GM12878 (cell line): ENCODE results near the gene EFNB2. TPM values are rescaled to one million over a fixed set of nuclear protein-coding genes. Genes with fewer than 3 reads are reported as not detected.

Experiments used
- ATAC-seq: fragments of 200-7000 bp; cut with Tn5 transposase; 3 replicates; pipeline ENCODE4 v1.9.1; 2020; ENCODE audit warnings: mild to moderate bottlenecking, moderate library complexity
- BruUV-seq: library from RNA; stranded (reverse); fragments of 400-500 nt; replicated peaks from 2 replicates; lab custom pipeline; 2021; lab: Mats Ljungman, UMichigan
- CTCF ChIA-PET: fragments of 300-600 bp; sonication (Branson Sonifier 250); formaldehyde crosslinking; extraction: SDS; loops from one replicate; lab custom pipeline; 2021; ENCODE audit warnings: inconsistent platforms; lab: Yijun Ruan, JAX
- POLR2A ChIA-PET: fragments of 350-600 bp; formaldehyde crosslinking; extraction: SDS; loops from one replicate; lab custom pipeline; 2021; ENCODE audit warnings: inconsistent platforms; lab: Charles Lee
- RAD21 ChIA-PET: fragments of 300-600 bp; sonication (Branson Sonifier 250); formaldehyde crosslinking; loops from one replicate; lab custom pipeline; 2023; ENCODE audit warnings: antibody characterized with exemption; ENCODE audit not compliant: unreplicated experiment; lab: Charles Lee
- SMC1A ChIA-PET: fragments of 300-600 bp; sonication (Branson Sonifier 250); formaldehyde crosslinking; loops from one replicate; lab custom pipeline; 2023; ENCODE audit not compliant: unreplicated experiment, uncharacterized antibody; lab: Charles Lee
- DNase-seq: peaks from one replicate; pipeline ENCODE4 v3.0.0-alpha.2; 2011; ENCODE audit warnings: low read depth, low spot score
- FAIRE-seq: peaks from 3 replicates; lab custom pipeline; 2011; peaks lifted over from hg19 to GRCh38; lab: Jason Lieb, UNC
- H2AFZ ChIP-seq: 2 replicates; pipeline ENCODE4 v1.6.0; 2011; ENCODE audit warnings: low read depth, low read length, control low read depth; ENCODE audit not compliant: control insufficient read depth
- H3K27ac ChIP-seq: 2 replicates; pipeline ENCODE4 v1.5.1; 2011; ENCODE audit warnings: control low read depth; ENCODE audit not compliant: control insufficient read depth, insufficient read depth
- H3K27me3 ChIP-seq, 2 experiments: replicated peaks in 1 of 2; 2 replicates each; pipeline versions ENCODE4 v1.6.0 to v1.6.1; 2011; ENCODE audit warnings: low read length in 1 of 2; ENCODE audit not compliant: control insufficient read depth in 2 of 2, insufficient read depth in 2 of 2
- H3K36me3 ChIP-seq, 2 experiments: 2 replicates each; pipeline ENCODE4 v1.5.1; 2011; ENCODE audit warnings: low read length in 1 of 2; ENCODE audit not compliant: control insufficient read depth in 2 of 2, insufficient read depth in 2 of 2
- H3K4me1 ChIP-seq: 2 replicates; pipeline ENCODE4 v1.6.1; 2011; ENCODE audit warnings: mild to moderate bottlenecking, low read length, moderate library complexity, mixed read lengths; ENCODE audit not compliant: control insufficient read depth, insufficient read depth
- H3K4me2 ChIP-seq: 2 replicates; pipeline ENCODE4 v1.6.0; 2011; ENCODE audit warnings: control low read depth; ENCODE audit not compliant: control insufficient read depth, insufficient read depth
- H3K4me3 ChIP-seq: fragments of 200-600 bp; sonication (generic); 2 replicates; pipeline ENCODE4 v1.5.1; 2016
- H3K79me2 ChIP-seq: 2 replicates; pipeline ENCODE4 v1.6.0; 2011; ENCODE audit warnings: low read length; ENCODE audit not compliant: control insufficient read depth, insufficient read depth
- H3K9ac ChIP-seq: 2 replicates; pipeline ENCODE4 v1.8.0; 2011; ENCODE audit warnings: low read length, control low read depth, mixed read lengths; ENCODE audit not compliant: control insufficient read depth, insufficient read depth
- H3K9me3 ChIP-seq: replicated peaks from 3 replicates; pipeline ENCODE4 v1.5.1; 2011; ENCODE audit warnings: mild to moderate bottlenecking, low read length; ENCODE audit not compliant: control insufficient read depth, insufficient read depth
- H4K20me1 ChIP-seq: 2 replicates; pipeline ENCODE4 v1.6.0; 2011; ENCODE audit not compliant: control insufficient read depth, insufficient read depth
- POLR2AphosphoS5 ChIP-seq: IDR thresholded peaks from 2 replicates; pipeline ENCODE4 v1.6.1; 2011; ENCODE audit warnings: mild to moderate bottlenecking, low read length, inconsistent platforms
- SIX5 ChIP-seq: IDR thresholded peaks from 2 replicates; pipeline ENCODE4 v1.6.1; 2011; ENCODE audit warnings: mild to moderate bottlenecking, low read depth, low read length, moderate library complexity; ENCODE audit not compliant: severe bottlenecking
- SPI1 ChIP-seq: IDR thresholded peaks from 2 replicates; pipeline ENCODE4 v1.6.1; 2011; ENCODE audit warnings: low read depth, mild to moderate bottlenecking, low read length, moderate library complexity, borderline replicate concordance; ENCODE audit not compliant: insufficient read depth
- ZNF622 ChIP-seq: fragments of 450-650 bp; IDR thresholded peaks from 2 replicates; pipeline ENCODE4 v1.6.1; 2017; ENCODE audit warnings: mild to moderate bottlenecking, inconsistent platforms
- WGBS: methylation state at CpG from one replicate; pipeline ENCODE4 v1.1.6; 2016; ENCODE audit warnings: low lambda C conversion rate; ENCODE audit not compliant: insufficient replicate concordance, insufficient coverage; ENCODE audit errors: missing lambda C conversion rate; 5-methylcytosine and 5-hydroxymethylcytosine counted together
- in situ Hi-C: fragments of 300-500 bp; cut with MboI; formaldehyde crosslinking; loops from 9 replicates; pipeline ENCODE4 v1.14.3; 2018; ENCODE audit warnings: mixed read lengths
- intact Hi-C: fragments of 100-400 bp; cut with micrococcal nuclease; formaldehyde crosslinking; loops from one replicate; pipeline ENCODE4 v1.14.2; 2022; ENCODE audit not compliant: unreplicated experiment
- polyA plus RNA-seq, 11 experiments: library from polyadenylated mRNA; depleted of rRNA in 4 of 11; unstranded in 6 of 11; stranded (reverse) in 5 of 11; fragments of >200 nt; fragmentation: Nextera tagmentation in 4 of 11; fragmentation: Illumina TruSeq in 1 of 11; extraction: Ambion mirVana in 4 of 11; extraction: Trizol in 1 of 11; gene quantifications; 1 replicate in 1 of 11; 2 replicates in 10 of 11; pipeline versions ENCODE4 v1.2.1 to v1.2.3, GENCODE V29; 2011 to 2016; ENCODE audit warnings: inconsistent platforms in 2 of 11, missing spikeins in 2 of 11, low read depth in 1 of 11
- total RNA-seq, 4 experiments: library from RNA; depleted of rRNA in 3 of 4; stranded (reverse); fragments of >200 nt in 3 of 4; fragmentation: Illumina TruSeq in 1 of 4; extraction: Trizol in 1 of 4; gene quantifications; 2 replicates each; pipeline versions ENCODE4 v1.2.1 to v1.2.3, GENCODE V29; 2013 to 2021

The EFNB2 gene
- total and polyA plus RNA-seq, 10 of the 15 experiments (the other 5 are each of a cell fraction or from before 2014, with no cell fraction given): 0.12 to 1.5 (median 0.31) TPM; not detected in 1

GRCh38 chr13:106551350-106551749, 15.9 kb upstream of the EFNB2 start:
- ChIA-PET RAD21 (no interaction called here), POLR2A (no interaction called here), SMC1A (interaction anchor here (0.9 to 1.4 kb wide), 4 partner anchors 9 to 18 kb away, joined by 3 to 5 read pairs (median 4); no protein-coding TSS in a partner anchor), CTCF (interaction anchor here (1.0 kb wide), 1 partner anchor 14 kb away, joined by 3 read pairs; no protein-coding TSS in a partner anchor)
- Histone ChIP-seq H3K4me3 (no peak overlapping the region), H3K9ac (no peak overlapping the region), H4K20me1 (0 out of 2 replicates have a peak, but pooled peaks cover 3% of the 10 kb centered on the region), H2AFZ (no peak overlapping the region), H3K27me3 (no peaks in the 10 kb centered on the region), H3K4me2 (no peak overlapping the region), H3K4me1 (no peaks in the 10 kb centered on the region), H3K27ac (no peak overlapping the region), H3K9me3 (no peaks in the 10 kb centered on the region), H3K79me2 (peaks cover 61% of the 10 kb centered on the region), H3K36me3 (peaks cover 4 to 44% of the 10 kb centered on the region in 2 experiments)
- TF ChIP-seq ZNF622 (no peak), SPI1 (peak; percentile 30; the same call in 1 of the 2 replicates)
- WGBS: 100% methylated on average over 1 of the region's 1 CpG
- DNase-seq: no peak
- intact Hi-C loops (no loop called here), in situ Hi-C loops (loop anchor here (25.0 kb wide), 1 partner anchor 1661 kb away; the partner anchor contains the start of genes ABHD13 and LIG4)
- FAIRE-seq: no peak
- BruUV-seq: no TSS peak
- no peak for ATAC-seq

- no peak for FAIRE-seq
- 0 out of 2 replicates have a peak, but pooled peaks have one; percentile 23 for TF ChIP-seq POLR2AphosphoS5
- TF ChIP-seq SIX5: no peak
- TF ChIP-seq, all 136 proteins: peak for 1
- intact Hi-C loops (no loop called here), in situ Hi-C loops (loop anchor here (25.0 kb wide), 1 partner anchor 1662 kb away; the partner anchor contains the start of genes ABHD13 and LIG4)
- DNase-seq (no peak), ATAC-seq (no peak)
- H3K27me3 ChIP-seq: no peaks in the 10 kb centered on the region
- RAD21 ChIA-PET: no interaction called here
- peaks cover 4 to 42% of the 10 kb centered on the region in 2 experiments for H3K36me3 ChIP-seq
- no peak overlapping the region for H3K4me3 ChIP-seq
- H3K9ac ChIP-seq: no peak overlapping the region
- H3K27ac ChIP-seq: no peak overlapping the region
- SMC1A ChIA-PET: interaction anchor here (0.9 to 1.4 kb wide), 4 partner anchors 9 to 19 kb away, joined by 3 to 5 read pairs (median 4); no protein-coding TSS in a partner anchor
- WGBS: 92% methylated on average over 4 of the region's 4 CpGs
- no peak overlapping the region for H2AFZ ChIP-seq
- peaks cover 59% of the 10 kb centered on the region for H3K79me2 ChIP-seq
- POLR2A ChIA-PET: no interaction called here
- H4K20me1 ChIP-seq: 0 out of 2 replicates have a peak, but pooled peaks cover 3% of the 10 kb centered on the region
- no peaks in the 10 kb centered on the region for H3K4me1 ChIP-seq
- BruUV-seq: no TSS peak
- no peak overlapping the region for H3K4me2 ChIP-seq
- CTCF ChIA-PET: interaction anchor here (1.0 kb wide), 1 partner anchor 13 kb away, joined by 3 read pairs; no protein-coding TSS in a partner anchor
- no peaks in the 10 kb centered on the region for H3K9me3 ChIP-seq
These were observed 15.2 kb upstream of the EFNB2 start for GRCh38 chr13:106550570-106551135.
